HL-60 (cell line): ENCODE data around the gene TTC12.

ENCODE experiments used
- DNase-seq, 2 experiments: peaks; one replicate each; pipeline ENCODE4 v3.0.0-alpha.2; 2010 to 2020; ENCODE audit warnings: low read depth in 1 of 2, low spot score in 1 of 2
- H3K27ac ChIP-seq: fragments of 250-450 bp; sonication (Bioruptor Pico); replicated peaks from 2 replicates; pipeline ENCODE4 v1.5.1; 2020; ENCODE audit warnings: mild to moderate bottlenecking, moderate library complexity
- H3K27me3 ChIP-seq: fragments of 250-450 bp; sonication (Bioruptor Pico); 2 replicates; pipeline ENCODE4 v1.5.1; 2021; ENCODE audit warnings: mild to moderate bottlenecking, moderate library complexity; ENCODE audit not compliant: insufficient read depth, poor library complexity, severe bottlenecking
- H3K4me3 ChIP-seq: replicated peaks from 2 replicates; pipeline ENCODE4 v1.5.1; 2011; ENCODE audit warnings: mild to moderate bottlenecking, control low read depth, low read length; ENCODE audit not compliant: insufficient read depth
- GABPA ChIP-seq: IDR thresholded peaks from 2 replicates; pipeline ENCODE4 v1.6.1; 2012; ENCODE audit warnings: low read depth
- POLR2AphosphoS5 ChIP-seq: IDR thresholded peaks from 2 replicates; pipeline ENCODE4 v1.6.1; 2012; ENCODE audit warnings: low read depth
- SPI1 ChIP-seq: IDR thresholded peaks from 2 replicates; pipeline ENCODE4 v1.6.1; 2012; ENCODE audit warnings: low read depth, mild to moderate bottlenecking, borderline replicate concordance
- TF ChIP-seq, protein P1 (sequence below): IDR thresholded peaks from one replicate; pipeline ENCODE4 v1.5.1; 2011; ENCODE audit warnings: low read length, control low read depth, inconsistent platforms; ENCODE audit not compliant: insufficient read depth
- TF ChIP-seq, protein P2 (sequence below): IDR thresholded peaks from 2 replicates; pipeline ENCODE4 v1.6.1; 2012; ENCODE audit warnings: low read depth; ENCODE audit not compliant: insufficient replicate concordance

Gene TTC12

DNA sequence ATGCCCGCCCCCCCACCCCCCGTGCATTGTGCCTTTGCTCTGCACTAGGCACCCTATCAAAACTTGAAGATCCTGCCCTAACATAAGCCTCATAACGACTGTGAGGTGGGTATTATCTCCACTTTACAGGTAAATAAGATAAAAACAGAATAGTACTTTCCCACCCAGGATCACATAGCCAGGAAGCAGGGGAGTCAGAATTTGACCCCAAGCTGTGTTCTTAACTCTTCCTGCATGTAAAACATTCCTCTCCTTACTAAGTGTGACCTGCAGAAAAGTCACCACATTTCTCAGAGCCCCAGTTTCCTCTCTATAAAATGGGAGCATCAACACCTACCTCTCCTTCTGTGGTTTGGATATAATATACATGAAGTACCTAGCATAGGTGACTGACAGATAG lies 55.0 kb downstream of the TTC12 start:
- no peaks in the 10 kb centered on the region for H3K27me3 ChIP-seq
- H3K4me3 ChIP-seq = no peak overlapping the region
- no peak overlapping the region for H3K27ac ChIP-seq
- TF ChIP-seq, protein P1, sequence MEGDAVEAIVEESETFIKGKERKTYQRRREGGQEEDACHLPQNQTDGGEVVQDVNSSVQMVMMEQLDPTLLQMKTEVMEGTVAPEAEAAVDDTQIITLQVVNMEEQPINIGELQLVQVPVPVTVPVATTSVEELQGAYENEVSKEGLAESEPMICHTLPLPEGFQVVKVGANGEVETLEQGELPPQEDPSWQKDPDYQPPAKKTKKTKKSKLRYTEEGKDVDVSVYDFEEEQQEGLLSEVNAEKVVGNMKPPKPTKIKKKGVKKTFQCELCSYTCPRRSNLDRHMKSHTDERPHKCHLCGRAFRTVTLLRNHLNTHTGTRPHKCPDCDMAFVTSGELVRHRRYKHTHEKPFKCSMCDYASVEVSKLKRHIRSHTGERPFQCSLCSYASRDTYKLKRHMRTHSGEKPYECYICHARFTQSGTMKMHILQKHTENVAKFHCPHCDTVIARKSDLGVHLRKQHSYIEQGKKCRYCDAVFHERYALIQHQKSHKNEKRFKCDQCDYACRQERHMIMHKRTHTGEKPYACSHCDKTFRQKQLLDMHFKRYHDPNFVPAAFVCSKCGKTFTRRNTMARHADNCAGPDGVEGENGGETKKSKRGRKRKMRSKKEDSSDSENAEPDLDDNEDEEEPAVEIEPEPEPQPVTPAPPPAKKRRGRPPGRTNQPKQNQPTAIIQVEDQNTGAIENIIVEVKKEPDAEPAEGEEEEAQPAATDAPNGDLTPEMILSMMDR = no peak
- TF ChIP-seq, protein P2, sequence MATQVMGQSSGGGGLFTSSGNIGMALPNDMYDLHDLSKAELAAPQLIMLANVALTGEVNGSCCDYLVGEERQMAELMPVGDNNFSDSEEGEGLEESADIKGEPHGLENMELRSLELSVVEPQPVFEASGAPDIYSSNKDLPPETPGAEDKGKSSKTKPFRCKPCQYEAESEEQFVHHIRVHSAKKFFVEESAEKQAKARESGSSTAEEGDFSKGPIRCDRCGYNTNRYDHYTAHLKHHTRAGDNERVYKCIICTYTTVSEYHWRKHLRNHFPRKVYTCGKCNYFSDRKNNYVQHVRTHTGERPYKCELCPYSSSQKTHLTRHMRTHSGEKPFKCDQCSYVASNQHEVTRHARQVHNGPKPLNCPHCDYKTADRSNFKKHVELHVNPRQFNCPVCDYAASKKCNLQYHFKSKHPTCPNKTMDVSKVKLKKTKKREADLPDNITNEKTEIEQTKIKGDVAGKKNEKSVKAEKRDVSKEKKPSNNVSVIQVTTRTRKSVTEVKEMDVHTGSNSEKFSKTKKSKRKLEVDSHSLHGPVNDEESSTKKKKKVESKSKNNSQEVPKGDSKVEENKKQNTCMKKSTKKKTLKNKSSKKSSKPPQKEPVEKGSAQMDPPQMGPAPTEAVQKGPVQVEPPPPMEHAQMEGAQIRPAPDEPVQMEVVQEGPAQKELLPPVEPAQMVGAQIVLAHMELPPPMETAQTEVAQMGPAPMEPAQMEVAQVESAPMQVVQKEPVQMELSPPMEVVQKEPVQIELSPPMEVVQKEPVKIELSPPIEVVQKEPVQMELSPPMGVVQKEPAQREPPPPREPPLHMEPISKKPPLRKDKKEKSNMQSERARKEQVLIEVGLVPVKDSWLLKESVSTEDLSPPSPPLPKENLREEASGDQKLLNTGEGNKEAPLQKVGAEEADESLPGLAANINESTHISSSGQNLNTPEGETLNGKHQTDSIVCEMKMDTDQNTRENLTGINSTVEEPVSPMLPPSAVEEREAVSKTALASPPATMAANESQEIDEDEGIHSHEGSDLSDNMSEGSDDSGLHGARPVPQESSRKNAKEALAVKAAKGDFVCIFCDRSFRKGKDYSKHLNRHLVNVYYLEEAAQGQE = no peak
- TF ChIP-seq SPI1 (no peak), GABPA (no peak), POLR2AphosphoS5 (no peak)
- no peak for DNase-seq

DNA sequence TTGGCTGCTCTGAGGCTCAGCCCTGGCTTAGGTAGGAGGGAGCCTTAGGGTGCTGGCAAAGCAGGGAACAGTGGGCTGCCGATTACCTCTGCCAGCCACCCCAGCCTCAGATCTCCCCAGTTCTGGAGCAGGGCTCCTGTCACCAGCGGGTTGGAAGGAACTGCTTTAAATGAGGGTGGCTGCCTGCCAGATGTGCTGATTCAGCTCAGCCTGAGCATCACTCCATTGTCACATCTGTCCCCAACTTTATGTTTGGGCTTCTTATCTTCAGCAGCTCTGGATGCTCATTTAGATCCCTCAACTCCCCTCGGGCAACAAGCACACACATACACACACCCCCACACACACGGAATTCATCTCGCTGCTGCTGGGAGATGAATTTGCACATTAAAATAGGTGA lies 56.3 kb downstream of the TTC12 start:
- no peaks in the 10 kb centered on the region for H3K27me3 ChIP-seq
- no peak for DNase-seq
- TF ChIP-seq POLR2AphosphoS5 (no peak), GABPA (no peak), SPI1 (no peak)
- TF ChIP-seq, protein P2 = no peak
- TF ChIP-seq, protein P1 = no peak
- no peak overlapping the region for H3K27ac ChIP-seq
- H3K4me3 ChIP-seq = no peak overlapping the region

DNA sequence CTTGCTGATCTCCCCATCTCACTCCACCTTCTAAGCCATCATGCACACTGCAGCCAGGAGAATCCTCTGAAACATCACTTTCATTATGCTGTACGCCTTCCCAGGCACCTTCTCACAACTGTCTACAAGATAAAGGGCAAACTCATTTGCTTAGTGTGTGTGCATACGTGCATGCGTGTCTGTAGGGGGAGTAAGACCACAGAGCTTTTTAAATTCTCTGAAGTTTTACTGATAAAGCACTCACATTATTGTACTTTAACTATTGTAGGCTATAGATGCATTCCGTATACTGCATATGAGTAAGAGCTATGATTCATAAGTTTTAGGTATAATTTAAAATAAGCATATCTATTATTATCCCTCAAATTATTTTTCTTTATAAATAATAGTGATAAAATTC lies 57.9 kb downstream of the TTC12 start:
- no peak for DNase-seq
- no peak overlapping the region for H3K4me3 ChIP-seq
- TF ChIP-seq GABPA (no peak), SPI1 (no peak), POLR2AphosphoS5 (no peak)
- TF ChIP-seq, protein P2 = no peak
- TF ChIP-seq, protein P1 = no peak

More for the DNA sequence above, 57.9 kb downstream of the TTC12 start:
- no peak overlapping the region for H3K27ac ChIP-seq
- no peaks in the 10 kb centered on the region for H3K27me3 ChIP-seq
